ENCODE data around the gene LIMK2.
A peak's percentile ranks its signal among the peaks of the same experiment; 100 is the strongest.
"Not testable (repeated sequence)": the region's sequence is repeated elsewhere in the genome, so short reads cannot be mapped to it uniquely, and the experiment has no call there.

LIMK2 gene

DNA sequence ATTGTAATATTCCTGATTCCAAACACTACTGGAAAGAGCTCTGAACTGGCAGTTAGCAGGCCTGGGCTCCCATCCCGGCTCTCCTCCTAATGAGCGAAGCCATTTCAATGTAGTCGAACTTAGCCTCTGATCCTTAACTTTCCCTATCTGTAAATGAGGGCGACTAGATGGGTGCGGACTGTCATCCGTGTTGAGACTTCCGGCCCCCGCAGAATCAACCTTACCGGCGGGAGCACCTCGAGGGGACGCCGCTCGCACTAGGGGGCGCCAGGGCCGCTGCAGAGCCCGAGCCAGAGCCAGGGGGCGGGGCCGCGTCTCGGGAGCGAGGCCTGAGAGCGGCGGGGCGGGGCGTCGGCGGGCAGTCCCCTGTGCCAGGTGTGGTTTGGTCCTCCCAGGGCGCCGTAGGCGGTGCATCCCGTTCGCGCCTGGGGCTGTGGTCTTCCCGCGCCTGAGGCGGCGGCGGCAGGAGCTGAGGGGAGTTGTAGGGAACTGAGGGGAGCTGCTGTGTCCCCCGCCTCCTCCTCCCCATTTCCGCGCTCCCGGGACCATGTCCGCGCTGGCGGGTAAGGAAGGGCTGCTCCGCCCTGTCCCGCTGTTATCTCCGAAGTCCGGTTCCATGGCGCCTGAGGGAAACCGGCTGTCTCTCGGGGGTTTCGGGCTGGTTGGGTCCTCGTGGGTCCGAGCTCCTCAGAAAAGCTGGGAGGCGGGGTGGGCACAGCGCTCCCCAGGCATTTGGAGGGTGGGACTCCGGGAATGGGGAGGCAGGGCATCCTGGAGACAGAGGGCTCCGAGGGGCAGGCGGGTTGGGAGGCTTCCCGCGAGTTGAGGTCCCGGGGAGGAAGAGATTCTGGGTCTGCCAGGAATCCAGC is at the start of gene LIMK2:
Gene LIMK2, plus strand, starts transcription at position 437 of the 869 bp plus-strand sequence. Its CDS starts 111 bp downstream, at position 548.
- FAIRE-seq: no peak

DNA sequence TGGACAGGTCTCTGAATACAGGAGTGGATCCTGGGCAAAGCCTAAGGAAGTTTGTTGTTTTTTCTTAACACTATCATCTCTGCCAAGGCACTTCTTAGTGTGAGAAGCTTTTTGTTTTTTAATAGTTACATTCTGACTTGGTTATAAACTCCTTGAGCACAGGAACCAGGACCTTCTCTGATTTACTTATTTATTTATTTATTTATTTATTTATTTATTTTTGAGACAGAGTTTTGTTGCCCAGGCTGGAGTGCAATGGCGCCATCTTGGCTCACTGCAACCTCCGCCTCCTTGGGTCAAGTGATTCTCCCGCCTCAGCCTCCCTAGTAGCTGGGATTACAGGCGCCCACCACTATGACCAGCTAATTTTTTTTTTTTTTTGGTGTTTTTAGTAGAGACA is 41.1 kb upstream of the LIMK2 start:
- FAIRE-seq: no peak

DNA sequence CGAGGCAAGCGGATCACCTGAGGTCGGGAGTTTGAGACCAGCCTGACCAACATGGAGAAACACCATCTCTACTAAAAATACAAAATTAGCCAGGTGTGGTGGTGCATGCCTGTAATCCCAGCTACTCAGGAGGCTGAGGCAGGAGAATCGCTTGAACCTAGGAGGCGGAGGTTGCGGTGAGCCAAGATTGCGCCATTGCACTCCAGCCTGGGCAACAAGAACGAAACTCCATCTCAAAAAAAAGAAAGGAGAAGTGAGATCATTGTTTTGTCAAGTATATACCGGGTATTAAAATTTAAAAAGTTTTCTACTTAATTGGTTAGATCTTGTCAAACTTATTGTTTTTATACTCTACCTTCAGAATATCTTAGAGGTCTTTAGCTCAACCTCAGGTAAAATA is 40.4 kb upstream of the LIMK2 start:
- not testable (repeated sequence) for FAIRE-seq

DNA sequence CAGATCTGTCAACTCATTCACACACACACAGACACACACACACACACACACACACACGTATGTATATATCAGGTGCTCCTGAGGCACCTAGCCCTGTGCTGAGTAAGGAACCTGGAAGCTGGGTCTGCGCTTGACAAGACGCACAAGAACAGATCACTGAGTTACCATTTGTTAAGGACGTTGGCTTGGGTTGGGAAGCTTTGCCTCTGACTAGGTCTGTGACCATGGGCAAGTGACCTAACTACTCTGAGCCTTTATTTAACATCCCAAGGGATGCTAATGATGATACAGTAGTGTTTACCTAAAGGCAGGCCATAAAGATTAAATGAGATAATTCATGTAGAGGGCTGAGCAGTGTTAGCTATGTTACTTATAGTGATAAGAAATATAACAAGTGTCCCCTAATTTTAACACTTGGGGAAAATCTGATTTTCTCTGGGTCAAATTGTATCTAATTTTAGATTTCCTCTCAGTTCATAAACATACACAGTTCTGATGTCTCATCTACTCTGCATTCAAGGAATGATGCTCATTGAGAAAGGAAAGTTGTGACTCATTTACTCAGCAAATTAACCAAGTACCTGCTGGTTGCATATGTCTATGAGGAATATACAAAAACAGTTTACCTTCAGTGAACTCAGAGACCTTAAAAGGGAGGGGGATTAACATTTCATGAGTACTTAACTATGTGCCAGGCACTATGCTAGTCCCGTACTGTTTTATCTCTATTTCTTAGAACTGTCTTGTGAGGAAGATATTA is 38.5 kb upstream of the LIMK2 start:
- FAIRE-seq: no peak

DNA sequence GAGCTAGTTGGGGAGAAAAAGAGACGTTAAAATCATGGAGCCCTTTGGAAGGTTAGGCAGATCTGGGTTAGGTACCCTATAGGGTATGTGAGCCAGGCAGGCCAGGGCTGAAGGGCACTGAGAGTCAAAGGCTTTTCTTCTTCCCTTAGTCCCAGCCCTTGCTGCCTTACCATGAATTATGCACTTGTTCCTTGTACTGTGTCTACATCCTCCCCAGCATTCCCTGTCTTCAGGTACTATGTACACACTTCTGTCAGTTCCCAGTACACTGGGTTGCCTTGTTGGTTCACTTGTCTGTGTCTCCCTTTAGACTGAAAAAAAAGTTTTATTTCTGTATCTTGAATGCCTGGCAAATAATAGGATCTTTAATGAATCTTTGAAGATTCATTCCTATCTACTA is 35.2 kb upstream of the LIMK2 start:
- FAIRE-seq: no peak

DNA sequence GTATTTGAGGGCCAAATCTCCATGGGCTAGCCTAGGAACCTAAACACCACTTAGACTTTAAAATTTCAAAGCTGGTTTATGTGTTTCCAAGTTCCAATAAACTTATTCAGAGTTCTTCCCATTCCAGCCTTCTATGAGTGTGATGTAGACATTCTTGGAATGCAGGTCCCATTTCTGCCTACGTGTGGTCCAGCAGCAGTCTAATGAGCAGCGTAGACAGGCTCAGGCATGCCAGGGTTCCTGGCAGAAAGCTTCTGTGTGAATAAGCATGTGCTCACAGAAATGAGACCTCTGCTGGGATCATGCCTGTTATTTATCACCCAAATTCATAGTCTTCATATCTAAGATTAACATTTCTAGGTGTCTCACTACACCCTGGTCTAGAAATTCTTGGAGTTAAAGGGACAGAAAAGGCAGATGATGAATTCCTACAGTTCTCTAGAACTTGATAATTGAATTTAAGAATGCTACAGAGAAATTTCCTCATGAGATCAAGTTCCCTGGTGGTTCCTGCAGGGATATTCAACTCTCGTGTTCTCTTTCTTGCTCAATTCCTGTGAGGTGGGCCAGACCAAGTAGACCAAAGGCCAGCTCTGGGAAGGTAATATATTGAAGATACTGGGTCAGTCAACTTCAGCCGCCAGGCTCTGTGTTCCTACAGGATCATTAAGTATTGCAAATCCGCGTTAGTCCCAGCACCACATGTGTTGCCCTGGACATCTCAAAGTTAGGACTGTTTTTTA is 34.5 kb upstream of the LIMK2 start:
- FAIRE-seq: no peak

DNA sequence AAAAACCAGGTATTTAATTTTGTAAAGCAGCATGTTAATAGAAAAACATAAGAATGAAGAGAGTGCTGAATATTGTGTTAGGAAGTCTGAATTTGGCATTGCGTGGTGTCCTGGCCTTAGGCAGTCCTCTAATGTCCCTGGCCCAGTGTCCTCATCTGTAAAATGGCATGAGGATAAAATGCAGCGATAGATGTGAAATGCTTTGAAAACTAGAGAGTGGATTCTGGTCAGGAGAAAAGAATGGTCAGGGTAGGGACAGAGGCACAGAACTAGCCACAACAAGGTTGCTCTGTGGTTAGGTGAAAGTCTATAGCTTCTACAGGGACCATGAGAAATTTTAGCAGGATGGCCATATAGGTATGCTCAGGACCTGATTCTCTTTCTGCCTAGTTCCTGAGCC is 33.2 kb upstream of the LIMK2 start:
- no peak for FAIRE-seq

DNA sequence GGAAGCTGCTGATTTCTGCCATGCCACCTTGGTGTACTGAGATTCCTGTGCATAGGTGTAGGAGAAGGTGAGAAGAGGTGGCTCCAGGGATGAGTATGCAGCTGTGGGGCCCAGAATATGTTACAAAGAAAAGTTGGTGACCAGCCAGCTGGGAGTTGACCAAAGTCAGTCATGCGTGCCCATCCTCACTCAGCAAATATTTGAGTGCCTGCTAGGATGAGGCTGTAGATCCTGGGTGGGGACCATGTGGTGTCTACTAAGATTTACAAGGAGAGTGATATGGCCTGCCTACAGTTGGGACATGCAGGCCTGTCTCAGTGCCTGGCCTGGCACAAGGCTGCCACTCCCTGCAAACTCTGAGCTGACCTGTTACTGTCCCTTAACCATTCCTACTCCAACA is 32.8 kb upstream of the LIMK2 start:
- peak; percentile 5 for FAIRE-seq

DNA sequence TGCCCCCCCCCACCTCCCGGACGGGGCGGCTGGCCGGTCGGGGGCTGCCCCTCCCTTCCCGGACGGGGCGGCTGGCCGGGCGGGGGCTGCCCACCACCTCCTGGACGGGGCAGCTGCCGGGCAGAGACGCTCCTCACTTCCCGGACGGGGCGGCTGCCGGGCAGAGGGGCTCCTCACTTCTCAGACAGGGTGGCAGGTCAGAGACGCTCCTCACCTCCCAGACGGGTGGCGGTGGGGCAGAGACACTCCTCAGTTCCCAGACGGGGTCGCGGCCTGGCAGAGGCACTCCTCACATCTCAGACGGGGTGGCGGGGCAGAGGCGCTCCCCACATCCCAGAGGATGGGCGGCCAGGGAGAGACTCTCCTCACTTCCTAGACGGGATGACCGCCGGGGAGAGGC is 28.1 kb upstream of the LIMK2 start:
- no peak for FAIRE-seq

DNA sequence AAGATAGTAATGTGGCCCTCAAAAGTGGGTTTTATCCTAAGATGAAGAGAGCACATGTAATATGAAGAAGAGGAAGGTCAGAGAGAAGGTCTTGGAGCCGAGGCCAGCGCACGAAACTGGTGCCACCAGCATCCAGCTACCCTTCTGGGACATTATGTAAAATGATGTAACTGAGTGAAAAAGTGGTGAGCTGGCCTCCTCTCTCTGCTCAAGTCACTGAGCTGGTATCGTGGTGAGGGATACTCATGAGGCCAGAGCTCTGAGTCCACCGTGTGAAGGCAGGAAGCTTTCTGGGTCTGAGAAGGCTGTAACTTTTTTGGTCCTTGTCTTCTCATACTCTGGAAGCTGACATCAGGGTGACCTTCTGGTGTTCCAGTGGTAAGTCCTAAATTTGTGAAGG is 27.0 kb upstream of the LIMK2 start:
- FAIRE-seq: no peak

DNA sequence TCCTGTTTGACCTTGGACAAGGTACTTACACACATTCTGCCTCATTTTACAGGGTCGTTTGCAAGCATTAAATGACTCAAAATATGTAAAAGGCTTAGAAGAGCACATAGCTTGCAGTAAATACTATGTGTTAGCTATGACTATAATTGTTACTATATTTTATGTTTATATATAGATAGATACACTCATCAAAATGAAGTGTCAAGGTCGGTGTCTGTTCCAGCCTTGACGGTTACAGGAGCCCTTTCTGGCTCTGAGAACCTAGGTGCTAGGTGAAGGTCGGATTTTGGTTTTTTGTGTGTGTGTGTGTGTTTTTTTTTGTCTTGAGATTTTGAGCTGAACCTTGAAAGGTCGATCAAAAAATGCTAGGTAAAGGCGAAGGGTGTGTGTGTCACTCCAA is 24.5 kb upstream of the LIMK2 start:
- FAIRE-seq: no peak

DNA sequence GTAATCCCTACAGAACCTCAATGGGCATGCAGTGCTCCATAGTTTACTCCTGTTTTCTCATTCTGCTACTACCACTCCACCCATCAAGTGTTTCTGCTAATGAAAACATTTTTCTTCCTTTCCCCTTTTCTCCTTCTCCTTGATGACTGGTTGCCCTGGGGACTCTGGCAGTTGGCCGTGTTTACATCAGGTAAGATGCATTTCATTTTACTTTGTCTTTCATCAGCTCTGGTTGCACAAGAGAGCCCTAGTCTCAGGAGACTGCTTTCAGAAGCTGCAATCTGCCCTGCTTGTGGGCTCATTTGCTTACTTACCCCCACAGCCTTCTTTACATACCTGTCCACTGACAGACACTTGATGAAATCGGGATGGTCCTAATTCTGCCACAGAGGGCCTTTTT is 19.6 kb upstream of the LIMK2 start:
- no peak for FAIRE-seq

DNA sequence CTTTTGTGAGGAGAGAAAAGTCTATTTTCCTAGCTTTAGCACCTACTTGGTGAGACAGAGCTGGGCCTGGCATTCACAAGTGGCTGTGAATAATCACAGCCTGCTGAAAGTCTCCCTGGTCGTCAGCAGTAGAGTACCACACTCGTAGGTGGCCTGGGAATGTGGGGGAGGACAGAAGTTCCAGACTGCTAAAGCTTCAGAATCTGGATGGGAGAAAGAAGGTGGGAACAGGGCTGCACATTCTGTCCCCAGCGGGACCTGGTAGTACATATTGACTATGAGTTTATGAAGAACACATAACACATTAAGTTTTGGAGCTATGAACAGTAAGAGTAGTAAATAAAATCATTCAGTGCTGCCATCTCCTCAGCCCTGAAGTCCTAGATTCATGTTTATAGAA is 19.0 kb upstream of the LIMK2 start:
- no peak for FAIRE-seq

DNA sequence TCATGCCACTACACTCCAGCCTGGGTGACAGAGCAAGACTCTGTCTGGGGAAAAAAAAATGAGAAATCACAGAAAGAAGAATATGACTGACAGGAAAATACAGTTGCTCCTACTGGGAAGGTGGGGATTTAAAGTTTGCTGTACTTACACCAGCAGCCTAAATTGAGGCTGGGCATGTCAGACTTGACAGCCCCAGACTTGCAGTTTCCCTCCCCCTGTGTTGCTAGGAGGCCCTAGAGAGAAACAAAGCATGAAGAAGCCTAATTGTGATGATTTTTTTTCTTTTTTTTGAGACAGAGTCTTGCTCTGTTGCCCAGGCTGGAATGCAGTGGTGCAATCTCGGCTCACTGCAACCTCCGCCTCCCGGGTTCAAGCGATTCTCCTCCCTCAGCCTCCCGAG is 17.4 kb upstream of the LIMK2 start:
- not testable (repeated sequence) for FAIRE-seq

DNA sequence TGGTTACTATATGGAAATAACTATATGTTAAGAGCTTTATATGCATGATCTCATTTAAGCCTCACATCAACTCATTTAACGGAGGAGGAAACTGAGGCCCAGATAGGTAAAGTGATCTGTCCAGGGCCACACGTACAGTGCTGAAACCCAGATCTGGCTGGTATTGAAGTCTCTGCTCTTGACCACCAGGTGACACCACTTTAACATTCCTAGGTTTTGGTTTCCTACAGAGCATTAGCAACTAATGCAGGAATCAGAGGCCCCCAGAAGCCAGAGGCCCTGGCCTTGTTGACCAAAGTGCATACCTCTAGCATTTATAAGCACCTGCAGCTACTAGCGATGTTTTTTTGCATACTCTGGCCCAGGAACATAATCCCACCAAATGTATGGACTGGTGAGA is 12.9 kb upstream of the LIMK2 start:
- no peak for FAIRE-seq

DNA sequence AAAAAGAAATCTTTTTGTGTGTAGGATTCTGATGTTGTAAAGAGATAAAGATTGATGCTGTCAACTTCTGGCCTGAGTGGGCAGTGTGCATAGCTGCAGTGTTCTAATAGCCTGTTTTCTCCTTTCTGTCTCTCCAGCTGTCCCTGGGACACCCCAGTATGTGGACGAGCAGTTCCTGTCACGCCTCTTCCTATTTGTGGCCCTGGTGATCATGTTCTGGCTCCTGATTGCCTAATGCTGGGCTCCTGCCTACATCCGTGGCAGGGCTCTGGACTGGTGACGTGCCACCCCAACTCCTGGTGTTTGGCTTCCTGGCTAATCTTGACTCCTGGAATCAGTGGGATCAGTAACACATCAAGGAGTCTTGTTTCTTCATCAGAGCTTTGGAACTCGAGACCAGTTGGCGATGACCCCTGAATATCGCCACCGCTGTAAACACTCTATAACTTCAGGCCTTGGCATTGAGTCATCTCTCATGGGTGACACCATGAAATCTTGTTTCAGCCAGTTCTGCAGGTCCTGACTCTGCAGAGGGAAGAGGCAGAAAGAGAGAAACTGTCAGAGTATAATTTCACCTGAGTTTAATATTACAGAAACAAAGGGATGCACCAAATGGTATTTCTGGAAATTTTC is 7.6 kb upstream of the LIMK2 start:
- FAIRE-seq: not testable (repeated sequence)

DNA sequence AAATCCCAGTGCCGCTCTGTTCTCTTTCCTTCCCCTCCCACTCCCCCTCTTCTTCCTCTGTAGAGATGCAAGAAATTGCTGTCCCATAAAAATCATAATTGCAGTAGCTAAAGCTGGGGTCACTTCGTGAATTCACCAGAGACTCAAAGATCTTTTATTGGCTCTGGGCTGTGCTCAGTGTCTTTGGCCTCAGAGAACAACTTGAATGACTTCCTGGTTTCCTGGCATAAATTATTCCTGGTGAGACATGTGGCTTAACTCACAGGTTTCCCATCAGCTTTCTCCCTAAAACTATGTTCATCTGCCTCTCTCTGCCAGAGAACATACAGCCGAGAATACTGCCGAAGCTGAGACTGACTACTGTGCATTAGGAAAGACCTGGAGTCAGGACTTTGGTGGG is 7.0 kb upstream of the LIMK2 start:
- FAIRE-seq: not testable (repeated sequence)

DNA sequence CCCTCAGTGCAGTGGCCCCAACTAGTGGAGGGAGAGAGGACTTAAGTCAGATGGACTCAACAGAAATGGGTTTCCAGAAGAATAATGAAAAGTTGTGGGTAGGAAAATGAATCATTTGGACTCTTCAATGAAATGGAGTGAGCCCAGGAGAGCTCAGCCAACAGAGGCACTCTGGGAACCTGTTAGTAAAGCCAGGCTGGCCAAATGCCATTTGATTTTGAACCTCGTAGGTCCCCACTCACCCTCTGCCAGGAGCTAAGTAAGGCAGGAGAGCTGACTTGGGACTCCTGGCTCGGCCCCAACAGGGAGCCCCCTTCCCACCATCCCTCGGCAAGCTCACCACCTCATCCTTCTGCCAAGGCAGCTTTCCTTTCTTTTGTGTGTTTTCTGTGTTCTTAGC is 5.6 kb upstream of the LIMK2 start:
- not testable (repeated sequence) for FAIRE-seq

DNA sequence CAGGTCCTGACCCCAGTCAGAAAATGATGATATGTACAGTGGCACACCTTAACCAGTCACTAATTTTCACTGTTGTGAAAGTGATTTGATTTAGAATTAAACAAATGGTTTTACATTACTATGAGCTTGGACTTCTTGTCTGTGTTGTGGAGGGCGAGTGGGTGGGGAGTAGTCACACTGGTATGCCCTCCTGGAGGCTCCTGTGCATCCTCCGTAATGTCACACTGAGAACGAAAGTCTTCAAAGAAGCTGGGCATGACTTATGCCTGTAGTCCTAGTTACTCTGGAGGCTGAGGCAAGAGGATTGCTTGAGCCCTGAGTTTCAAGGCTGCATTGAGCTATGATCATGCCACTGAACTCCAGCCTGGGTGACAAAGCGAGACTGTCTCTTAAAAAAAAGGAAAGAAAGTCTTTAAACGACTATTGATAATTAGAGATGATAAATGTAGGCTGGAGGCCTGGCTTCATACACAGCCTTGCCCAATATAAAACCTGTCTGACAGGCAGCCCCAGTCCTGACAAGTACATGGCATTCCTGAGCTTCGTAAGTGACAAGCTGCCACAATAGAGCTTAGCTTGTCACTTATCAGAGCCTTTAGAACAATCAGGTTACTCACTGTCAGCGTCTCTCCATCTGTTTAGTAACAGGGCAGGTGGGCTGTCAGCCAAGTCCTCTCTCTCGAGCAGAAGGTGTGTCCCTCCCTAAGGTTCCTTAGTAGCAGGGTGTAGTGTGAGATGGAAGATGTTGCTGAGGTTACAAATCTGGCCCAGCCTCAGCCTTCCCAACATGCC is 5.0 kb upstream of the LIMK2 start:
- FAIRE-seq: no peak

DNA sequence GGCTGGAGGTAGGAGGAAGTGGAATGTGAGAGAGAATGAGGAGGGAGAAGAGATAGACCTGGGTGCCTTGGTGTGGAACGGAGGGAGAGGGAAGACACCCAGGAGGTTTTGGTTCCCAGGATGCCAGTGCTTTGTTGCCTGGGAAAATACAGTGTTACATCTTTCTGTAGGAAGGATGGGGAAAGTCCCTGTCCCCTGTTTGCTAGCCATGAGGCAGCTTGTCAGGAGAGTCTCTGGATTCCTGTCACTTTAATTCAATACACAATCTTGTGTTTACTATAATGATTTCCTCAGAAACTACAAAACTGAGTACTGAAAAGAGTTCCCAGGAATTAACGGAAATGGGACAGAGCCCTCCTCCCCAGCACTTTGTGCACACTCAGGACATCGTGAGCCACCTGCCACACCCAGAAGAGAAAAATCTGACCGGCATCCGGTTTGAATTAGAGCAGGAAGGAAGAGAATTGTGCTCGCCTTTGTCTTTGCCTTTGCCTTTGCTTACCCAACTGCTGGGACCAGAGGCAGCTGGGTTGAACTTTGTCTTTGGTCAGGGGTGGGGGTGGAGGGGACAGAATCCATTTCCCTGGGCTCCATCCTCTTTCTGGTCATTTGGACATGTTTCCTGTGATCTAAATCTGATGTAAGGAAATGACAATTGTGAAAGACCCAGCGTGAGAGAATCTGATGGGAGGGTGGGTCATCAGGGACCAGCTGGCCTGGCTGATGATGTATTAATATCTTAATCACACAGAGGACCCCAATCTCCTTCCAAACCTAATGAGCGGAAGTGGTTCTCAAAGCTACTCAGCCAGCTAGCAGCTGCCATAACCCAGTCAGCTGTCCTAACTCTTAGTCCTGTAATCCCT is 1.3 kb upstream of the LIMK2 start:
- FAIRE-seq: no peak

DNA sequence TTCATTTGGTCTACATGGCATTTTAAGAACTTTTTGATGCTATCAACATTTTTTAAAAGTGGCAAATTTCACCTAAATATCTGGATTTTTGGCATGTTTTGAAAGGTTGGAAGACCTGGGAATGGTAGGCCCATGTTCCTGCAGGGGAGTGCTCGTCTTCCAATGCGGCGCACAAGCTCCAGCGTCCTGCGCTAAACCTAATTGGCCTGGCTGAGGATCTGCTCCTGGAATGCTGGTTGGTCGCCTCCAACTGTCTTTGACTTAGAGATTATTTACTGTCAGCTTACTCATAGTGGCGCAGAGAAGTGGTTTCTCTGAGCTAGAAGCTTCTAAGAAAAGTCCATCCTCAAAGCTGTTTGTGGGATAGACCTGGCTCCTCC is 626 bp upstream of the LIMK2 start:
- FAIRE-seq: no peak
